ENCODE data around the gene AKAP11. TPM values are rescaled to one million over a fixed set of nuclear protein-coding genes. Genes with fewer than 3 reads are reported as not detected.

Gene AKAP11
- total and polyA plus RNA-seq, 2 experiments from 2014 or later, result 4.3 to 21.6 TPM

DNA sequence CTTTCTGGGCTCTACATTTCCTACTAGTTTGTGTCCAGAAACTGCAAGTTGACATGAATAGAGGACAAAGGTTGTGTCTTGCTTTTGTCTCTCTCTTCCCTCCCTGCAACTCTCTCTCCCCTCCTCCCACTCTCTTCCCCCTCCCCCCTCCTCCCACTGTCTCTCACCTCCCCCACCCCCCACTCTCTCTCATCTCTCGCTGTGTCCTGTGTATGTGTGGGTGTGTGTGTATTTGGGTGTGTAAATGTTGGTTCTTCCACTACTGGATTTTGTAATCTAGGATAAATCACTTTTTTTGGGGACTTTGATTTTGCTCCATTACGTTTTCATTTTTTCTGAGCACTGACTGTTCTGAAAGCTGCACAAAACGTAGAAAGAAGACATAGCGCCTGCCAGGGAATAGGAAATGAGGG is 48.4 kb downstream of the AKAP11 start:
- H3K27me3 Mint-ChIP-seq (ENCODE audit: insufficient read depth, low read depth, poor library complexity), result peaks cover 3% of the 10 kb centered on the region
- Histone ChIP-seq H3K79me2 (replicated peaks; ENCODE audit: insufficient read depth) (no peaks in the 10 kb centered on the region), H4K20me1 (replicated peaks; ENCODE audit: insufficient read depth) (no peaks in the 10 kb centered on the region), H3F3A (replicated peaks; ENCODE audit: low read depth) (no peaks in the 10 kb centered on the region), H3K4me3 (0 out of 2 replicates have a peak overlapping the region, but pooled peaks have one; percentile 18), H3K4me2 (peak overlapping the region; percentile 51), H2AFZ (no peak overlapping the region), H3K27me3 (ENCODE audit: insufficient read depth) (no peaks in the 10 kb centered on the region), H3K36me3 (ENCODE audit: insufficient read depth) (no peaks in the 10 kb centered on the region), H3K9me2 (ENCODE audit: insufficient read depth) (no peaks in the 10 kb centered on the region), H3K27ac (ENCODE audit: low read depth) (no peak overlapping the region), H3K4me1 (ENCODE audit: insufficient read depth) (peaks cover 15% of the 10 kb centered on the region)
- H3K4me3 Mint-ChIP-seq, result peak overlapping the region; percentile 46
- ATAC-seq (peak; percentile 68), DNase-seq (ENCODE audit: low spot score) (peak; percentile 37)
- H3K27ac Mint-ChIP-seq, result peak overlapping the region; percentile 53
- no peaks in the 10 kb centered on the region for H3K9me3 Mint-ChIP-seq
- peaks cover 24% of the 10 kb centered on the region for H3K4me1 Mint-ChIP-seq
- no peaks in the 10 kb centered on the region for H3K36me3 Mint-ChIP-seq (ENCODE audit: low read depth)
- no peak for TF ChIP-seq STAT1 (IDR thresholded peaks at IDR 0.05; ENCODE audit: unreplicated experiment)
- no peak for TF ChIP-seq NANOG (IDR thresholded peaks at IDR 0.05; ENCODE audit: borderline replicate concordance)
- TF ChIP-seq, protein P1, sequence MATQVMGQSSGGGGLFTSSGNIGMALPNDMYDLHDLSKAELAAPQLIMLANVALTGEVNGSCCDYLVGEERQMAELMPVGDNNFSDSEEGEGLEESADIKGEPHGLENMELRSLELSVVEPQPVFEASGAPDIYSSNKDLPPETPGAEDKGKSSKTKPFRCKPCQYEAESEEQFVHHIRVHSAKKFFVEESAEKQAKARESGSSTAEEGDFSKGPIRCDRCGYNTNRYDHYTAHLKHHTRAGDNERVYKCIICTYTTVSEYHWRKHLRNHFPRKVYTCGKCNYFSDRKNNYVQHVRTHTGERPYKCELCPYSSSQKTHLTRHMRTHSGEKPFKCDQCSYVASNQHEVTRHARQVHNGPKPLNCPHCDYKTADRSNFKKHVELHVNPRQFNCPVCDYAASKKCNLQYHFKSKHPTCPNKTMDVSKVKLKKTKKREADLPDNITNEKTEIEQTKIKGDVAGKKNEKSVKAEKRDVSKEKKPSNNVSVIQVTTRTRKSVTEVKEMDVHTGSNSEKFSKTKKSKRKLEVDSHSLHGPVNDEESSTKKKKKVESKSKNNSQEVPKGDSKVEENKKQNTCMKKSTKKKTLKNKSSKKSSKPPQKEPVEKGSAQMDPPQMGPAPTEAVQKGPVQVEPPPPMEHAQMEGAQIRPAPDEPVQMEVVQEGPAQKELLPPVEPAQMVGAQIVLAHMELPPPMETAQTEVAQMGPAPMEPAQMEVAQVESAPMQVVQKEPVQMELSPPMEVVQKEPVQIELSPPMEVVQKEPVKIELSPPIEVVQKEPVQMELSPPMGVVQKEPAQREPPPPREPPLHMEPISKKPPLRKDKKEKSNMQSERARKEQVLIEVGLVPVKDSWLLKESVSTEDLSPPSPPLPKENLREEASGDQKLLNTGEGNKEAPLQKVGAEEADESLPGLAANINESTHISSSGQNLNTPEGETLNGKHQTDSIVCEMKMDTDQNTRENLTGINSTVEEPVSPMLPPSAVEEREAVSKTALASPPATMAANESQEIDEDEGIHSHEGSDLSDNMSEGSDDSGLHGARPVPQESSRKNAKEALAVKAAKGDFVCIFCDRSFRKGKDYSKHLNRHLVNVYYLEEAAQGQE (IDR thresholded peaks at IDR 0.05; ENCODE audit: unreplicated experiment), result no peak
- TF ChIP-seq, protein P2, sequence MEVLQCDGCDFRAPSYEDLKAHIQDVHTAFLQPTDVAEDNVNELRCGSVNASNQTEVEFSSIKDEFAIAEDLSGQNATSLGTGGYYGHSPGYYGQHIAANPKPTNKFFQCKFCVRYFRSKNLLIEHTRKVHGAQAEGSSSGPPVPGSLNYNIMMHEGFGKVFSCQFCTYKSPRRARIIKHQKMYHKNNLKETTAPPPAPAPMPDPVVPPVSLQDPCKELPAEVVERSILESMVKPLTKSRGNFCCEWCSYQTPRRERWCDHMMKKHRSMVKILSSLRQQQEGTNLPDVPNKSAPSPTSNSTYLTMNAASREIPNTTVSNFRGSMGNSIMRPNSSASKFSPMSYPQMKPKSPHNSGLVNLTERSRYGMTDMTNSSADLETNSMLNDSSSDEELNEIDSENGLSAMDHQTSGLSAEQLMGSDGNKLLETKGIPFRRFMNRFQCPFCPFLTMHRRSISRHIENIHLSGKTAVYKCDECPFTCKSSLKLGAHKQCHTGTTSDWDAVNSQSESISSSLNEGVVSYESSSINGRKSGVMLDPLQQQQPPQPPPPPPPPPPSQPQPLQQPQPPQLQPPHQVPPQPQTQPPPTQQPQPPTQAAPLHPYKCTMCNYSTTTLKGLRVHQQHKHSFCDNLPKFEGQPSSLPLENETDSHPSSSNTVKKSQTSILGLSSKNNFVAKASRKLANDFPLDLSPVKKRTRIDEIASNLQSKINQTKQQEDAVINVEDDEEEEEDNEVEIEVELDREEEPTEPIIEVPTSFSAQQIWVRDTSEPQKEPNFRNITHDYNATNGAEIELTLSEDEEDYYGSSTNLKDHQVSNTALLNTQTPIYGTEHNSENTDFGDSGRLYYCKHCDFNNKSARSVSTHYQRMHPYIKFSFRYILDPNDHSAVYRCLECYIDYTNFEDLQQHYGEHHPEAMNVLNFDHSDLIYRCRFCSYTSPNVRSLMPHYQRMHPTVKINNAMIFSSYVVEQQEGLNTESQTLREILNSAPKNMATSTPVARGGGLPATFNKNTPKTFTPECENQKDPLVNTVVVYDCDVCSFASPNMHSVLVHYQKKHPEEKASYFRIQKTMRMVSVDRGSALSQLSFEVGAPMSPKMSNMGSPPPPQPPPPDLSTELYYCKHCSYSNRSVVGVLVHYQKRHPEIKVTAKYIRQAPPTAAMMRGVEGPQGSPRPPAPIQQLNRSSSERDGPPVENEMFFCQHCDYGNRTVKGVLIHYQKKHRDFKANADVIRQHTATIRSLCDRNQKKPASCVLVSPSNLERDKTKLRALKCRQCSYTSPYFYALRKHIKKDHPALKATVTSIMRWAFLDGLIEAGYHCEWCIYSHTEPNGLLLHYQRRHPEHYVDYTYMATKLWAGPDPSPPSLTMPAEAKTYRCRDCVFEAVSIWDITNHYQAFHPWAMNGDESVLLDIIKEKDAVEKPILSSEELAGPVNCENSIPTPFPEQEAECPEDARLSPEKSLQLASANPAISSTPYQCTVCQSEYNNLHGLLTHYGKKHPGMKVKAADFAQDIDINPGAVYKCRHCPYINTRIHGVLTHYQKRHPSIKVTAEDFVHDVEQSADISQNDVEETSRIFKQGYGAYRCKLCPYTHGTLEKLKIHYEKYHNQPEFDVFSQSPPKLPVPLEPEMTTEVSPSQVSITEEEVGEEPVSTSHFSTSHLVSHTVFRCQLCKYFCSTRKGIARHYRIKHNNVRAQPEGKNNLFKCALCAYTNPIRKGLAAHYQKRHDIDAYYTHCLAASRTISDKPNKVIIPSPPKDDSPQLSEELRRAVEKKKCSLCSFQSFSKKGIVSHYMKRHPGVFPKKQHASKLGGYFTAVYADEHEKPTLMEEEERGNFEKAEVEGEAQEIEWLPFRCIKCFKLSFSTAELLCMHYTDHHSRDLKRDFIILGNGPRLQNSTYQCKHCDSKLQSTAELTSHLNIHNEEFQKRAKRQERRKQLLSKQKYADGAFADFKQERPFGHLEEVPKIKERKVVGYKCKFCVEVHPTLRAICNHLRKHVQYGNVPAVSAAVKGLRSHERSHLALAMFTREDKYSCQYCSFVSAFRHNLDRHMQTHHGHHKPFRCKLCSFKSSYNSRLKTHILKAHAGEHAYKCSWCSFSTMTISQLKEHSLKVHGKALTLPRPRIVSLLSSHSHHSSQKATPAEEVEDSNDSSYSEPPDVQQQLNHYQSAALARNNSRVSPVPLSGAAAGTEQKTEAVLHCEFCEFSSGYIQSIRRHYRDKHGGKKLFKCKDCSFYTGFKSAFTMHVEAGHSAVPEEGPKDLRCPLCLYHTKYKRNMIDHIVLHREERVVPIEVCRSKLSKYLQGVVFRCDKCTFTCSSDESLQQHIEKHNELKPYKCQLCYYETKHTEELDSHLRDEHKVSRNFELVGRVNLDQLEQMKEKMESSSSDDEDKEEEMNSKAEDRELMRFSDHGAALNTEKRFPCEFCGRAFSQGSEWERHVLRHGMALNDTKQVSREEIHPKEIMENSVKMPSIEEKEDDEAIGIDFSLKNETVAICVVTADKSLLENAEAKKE (CRISPR knock-in tag; IDR thresholded peaks at IDR 0.05), result no peak
- no peak for TF ChIP-seq ZNF331 (CRISPR knock-in tag; IDR thresholded peaks at IDR 0.05; ENCODE audit: low read depth)
- TF ChIP-seq, protein P3, sequence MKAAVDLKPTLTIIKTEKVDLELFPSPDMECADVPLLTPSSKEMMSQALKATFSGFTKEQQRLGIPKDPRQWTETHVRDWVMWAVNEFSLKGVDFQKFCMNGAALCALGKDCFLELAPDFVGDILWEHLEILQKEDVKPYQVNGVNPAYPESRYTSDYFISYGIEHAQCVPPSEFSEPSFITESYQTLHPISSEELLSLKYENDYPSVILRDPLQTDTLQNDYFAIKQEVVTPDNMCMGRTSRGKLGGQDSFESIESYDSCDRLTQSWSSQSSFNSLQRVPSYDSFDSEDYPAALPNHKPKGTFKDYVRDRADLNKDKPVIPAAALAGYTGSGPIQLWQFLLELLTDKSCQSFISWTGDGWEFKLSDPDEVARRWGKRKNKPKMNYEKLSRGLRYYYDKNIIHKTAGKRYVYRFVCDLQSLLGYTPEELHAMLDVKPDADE (IDR thresholded peaks at IDR 0.05), result no peak
- no peak for TF ChIP-seq JUNB (IDR thresholded peaks at IDR 0.05; ENCODE audit: unreplicated experiment)
- no peak for TF ChIP-seq POLR2AphosphoS5 (IDR thresholded peaks at IDR 0.05; ENCODE audit: low read depth)
- no peak for TF ChIP-seq EZH2 (IDR thresholded peaks at IDR 0.05; ENCODE audit: low read depth, unreplicated experiment)
- TF ChIP-seq CREB1 (CRISPR knock-in tag; IDR thresholded peaks at IDR 0.05; ENCODE audit: low read depth), result no peak
- TF ChIP-seq, protein P4, sequence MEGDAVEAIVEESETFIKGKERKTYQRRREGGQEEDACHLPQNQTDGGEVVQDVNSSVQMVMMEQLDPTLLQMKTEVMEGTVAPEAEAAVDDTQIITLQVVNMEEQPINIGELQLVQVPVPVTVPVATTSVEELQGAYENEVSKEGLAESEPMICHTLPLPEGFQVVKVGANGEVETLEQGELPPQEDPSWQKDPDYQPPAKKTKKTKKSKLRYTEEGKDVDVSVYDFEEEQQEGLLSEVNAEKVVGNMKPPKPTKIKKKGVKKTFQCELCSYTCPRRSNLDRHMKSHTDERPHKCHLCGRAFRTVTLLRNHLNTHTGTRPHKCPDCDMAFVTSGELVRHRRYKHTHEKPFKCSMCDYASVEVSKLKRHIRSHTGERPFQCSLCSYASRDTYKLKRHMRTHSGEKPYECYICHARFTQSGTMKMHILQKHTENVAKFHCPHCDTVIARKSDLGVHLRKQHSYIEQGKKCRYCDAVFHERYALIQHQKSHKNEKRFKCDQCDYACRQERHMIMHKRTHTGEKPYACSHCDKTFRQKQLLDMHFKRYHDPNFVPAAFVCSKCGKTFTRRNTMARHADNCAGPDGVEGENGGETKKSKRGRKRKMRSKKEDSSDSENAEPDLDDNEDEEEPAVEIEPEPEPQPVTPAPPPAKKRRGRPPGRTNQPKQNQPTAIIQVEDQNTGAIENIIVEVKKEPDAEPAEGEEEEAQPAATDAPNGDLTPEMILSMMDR (conservative IDR thresholded peaks at IDR 0.05; ENCODE audit: low read depth in 2 of 2), result no peak
- no peak for TF ChIP-seq EZH2phosphoT487 (IDR thresholded peaks at IDR 0.05; ENCODE audit: unreplicated experiment)
- TF ChIP-seq ZNF114 (CRISPR knock-in tag; IDR thresholded peaks at IDR 0.05), result no peak
